GM18870 (cell line): Measurements from ENCODE around the gene ZNF611.
"Not testable (repeated sequence)": the region's sequence is repeated elsewhere in the genome, so short reads cannot be mapped to it uniquely, and the experiment has no call there.

Source experiments
- ATAC-seq: cut with Tn5 transposase; IDR thresholded peaks from one replicate; pipeline ENCODE4 v1.9.1; 2021; ENCODE audit warnings: moderate library complexity; ENCODE audit not compliant: unreplicated experiment

Gene ZNF611

GRCh38 chr19:52734893-52735661 lies at the start of gene ZNF611:
TSS of gene ZNF611 (minus strand) at chr19:52735044. CDS start at chr19:52715894, 19,150 bp downstream.
- peak; percentile 53 for ATAC-seq

DNA sequence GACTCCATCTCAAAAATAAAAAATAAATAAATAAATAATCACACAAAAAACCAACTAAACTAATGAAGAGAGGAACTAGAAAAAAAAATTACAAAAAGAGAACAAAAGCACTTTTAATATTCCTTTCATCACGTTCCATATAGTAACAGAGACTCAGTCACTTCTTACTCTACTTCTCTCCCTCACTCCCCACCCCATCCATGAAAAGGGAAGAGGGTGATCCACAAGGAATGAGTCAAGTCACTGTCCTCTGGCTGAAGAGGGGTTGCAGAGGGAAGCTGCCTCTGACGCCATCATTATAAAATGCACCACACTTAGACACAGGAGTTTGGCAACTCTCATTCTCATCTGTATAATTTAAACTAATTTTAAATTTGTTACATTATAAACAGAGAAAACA lies 48.0 kb upstream of the ZNF611 start:
- not testable (repeated sequence) for ATAC-seq

GRCh38 chr19:52778811-52779210 lies 44.0 kb upstream of the ZNF611 start:
- no peak for ATAC-seq

GRCh38 chr19:52756447-52756846 lies 21.6 kb upstream of the ZNF611 start:
- ATAC-seq: not testable (repeated sequence)

GRCh38 chr19:52749780-52750179 lies 14.9 kb upstream of the ZNF611 start:
- no peak for ATAC-seq

DNA sequence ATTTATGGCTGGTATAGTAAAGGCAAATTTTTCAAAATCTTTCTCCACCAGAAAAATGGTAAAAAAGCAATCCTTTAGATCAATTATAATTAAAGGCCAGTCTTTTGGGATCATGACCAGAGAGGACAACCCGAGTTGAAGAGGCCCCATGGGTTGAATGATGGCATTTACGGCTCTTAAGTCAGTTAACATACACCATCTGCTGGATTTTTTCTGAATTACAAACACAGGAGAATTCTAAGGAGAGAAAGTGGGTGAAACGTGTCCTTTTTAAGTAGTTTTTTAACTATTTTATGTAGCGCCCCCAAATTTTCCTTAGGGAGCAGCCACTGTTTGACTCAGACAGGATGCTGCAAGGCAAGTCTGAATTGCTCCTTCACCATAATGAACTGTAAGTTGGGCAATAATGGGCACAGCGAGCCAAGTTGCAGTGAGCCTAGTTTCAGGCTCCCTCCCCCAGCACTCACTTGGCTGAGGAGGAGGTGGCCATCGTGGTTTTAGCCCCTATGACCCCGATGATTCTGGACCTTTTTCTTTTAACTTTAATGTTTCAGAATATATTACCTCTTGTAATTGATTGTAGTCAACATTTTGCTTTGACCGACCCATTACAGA lies 13.6 kb upstream of the ZNF611 start:
- ATAC-seq: no peak

- not testable (repeated sequence) for ATAC-seq
Measured at GRCh38 chr19:52745919-52746318, 11.1 kb upstream of the ZNF611 start.

DNA sequence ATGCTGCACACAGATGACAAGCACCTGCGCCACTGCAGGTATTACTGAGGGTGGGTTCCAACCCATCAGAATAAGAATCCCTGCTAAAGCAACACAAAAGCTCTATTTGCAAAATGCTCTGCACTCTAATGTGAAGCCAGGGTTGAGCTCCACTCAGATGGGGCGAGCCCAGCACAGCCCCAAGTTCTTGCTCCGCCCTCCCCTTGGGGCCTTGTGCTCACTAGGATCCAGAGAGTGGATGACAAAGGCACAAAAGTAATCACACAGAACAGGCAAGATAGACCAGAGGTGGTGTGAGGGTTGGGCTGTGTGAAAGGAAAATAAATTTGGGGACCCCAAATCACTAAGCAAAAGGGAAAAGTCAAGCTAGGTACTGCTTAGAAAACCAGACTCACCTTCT lies 8.2 kb upstream of the ZNF611 start:
- ATAC-seq: no peak

GRCh38 chr19:52742516-52742915 lies 7.7 kb upstream of the ZNF611 start:
- ATAC-seq: no peak

DNA sequence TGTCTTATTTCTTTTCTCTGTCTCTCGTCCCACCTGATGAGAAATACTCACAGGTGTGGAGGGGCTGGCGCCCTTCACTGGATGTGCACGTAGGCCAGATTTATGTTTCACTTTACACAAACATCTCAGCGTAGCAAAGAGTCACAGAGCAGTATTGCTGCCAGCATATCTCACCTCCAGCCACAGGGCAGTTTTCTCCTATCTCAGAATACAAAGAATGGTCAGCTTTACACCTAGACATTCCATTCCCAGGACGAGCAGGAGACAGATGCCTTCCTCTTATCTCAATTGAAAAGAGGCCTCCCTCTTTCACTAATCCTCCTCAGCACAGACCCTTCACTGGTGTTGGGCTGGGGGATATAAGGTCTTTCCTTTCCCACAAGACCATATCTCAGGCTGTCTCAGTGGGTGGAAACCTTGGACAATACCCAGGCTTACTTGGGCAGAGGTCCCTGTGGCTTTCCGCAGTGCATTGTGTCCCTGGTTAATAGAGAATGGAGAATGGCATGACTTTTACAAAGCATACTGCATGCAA lies 7.2 kb upstream of the ZNF611 start:
- ATAC-seq: no peak

- ATAC-seq: not testable (repeated sequence)
Measured at GRCh38 chr19:52741371-52741770, 6.5 kb upstream of the ZNF611 start.

DNA sequence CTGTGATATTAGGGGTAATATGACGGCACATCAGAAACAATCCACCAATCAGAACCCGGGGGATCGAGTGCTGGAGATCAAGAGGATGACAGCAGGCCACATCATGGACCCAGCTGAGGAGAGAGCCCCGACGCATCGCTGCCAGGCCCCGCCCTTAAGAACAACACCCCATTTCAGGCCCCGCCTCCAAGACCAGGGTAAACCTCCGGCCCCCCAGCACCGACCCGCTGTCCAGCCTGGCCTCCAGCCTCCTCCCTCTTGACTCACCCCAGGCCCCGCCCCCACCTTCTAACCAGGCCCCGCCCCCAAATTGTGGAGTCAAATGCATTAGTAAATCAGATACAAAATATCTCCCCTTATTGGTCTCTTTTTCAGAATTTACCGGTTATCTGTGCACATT lies 4.7 kb upstream of the ZNF611 start:
- no peak for ATAC-seq

DNA sequence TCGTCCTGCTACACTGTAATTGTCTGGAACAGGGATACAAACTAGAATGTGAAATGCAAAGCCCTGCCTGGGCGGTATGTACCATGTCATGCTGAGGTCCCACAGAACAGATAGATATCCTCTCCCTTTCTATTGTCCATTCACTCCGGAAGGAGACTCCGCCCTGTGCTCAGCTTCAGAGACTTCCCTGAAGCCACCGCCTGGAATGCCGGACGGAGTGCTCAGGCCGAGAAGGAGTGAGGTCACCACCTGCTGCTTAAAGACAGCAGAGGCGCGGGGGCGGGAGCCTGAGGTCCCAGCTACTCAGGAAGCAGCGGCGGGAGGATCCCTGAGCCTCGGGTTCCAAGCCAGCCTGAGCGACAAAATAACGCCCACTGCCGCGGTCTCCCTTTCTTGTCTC lies 890 bp upstream of the ZNF611 start:
- ATAC-seq: no peak

DNA sequence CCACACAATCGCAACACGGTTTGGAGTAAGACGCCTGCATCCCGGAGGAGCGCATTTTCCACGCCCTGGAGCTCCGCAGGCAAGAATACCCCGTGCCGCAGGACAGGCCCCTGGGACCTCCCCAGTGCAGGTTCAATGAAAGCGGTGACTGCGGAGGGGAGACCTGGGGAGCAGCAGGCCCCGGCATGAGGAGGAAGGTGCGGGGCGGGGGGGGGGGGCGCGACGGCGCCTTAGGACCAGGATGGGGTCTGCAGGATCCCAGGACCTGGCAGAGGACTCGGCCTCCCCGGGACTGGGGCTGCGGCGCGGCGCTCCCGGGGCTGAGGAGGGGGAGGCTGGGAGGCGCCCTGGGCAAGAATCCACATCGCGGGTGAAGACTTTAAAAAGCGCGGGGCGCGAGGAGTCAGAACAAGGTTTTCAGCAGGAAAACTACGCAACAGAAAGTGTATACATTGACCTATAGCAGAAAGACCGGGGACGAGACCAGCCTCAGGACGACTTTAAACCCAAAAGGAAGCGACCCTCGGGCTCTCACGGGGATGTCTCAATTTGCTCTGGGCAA lies 432 bp downstream of the ZNF611 start:
- ATAC-seq: peak; percentile 17

DNA sequence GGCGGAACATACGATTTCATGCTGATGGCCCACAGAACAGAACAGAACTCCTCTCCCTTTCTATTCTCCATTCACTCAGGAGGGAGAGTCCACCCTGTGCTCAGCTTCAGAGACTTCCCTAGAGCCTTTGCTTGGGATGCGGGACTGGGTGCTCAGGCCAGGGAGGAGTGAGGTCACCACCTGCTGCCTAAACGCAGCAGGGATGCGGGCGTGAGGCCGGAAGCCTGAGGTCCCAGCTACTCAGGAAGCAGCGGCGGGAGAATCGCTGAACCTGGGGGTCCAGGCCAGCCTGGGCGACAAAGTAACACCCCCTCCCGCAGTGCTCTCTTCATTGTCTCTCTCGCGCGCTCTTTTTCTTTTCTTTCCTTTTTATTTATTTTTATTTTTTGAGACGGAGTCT lies 8.8 kb downstream of the ZNF611 start:
- ATAC-seq: not testable (repeated sequence)

- no peak for ATAC-seq
Measured at GRCh38 chr19:52725528-52725961, 9.3 kb downstream of the ZNF611 start.

GRCh38 chr19:52724701-52725514 lies 9.9 kb downstream of the ZNF611 start:
- ATAC-seq: no peak

DNA sequence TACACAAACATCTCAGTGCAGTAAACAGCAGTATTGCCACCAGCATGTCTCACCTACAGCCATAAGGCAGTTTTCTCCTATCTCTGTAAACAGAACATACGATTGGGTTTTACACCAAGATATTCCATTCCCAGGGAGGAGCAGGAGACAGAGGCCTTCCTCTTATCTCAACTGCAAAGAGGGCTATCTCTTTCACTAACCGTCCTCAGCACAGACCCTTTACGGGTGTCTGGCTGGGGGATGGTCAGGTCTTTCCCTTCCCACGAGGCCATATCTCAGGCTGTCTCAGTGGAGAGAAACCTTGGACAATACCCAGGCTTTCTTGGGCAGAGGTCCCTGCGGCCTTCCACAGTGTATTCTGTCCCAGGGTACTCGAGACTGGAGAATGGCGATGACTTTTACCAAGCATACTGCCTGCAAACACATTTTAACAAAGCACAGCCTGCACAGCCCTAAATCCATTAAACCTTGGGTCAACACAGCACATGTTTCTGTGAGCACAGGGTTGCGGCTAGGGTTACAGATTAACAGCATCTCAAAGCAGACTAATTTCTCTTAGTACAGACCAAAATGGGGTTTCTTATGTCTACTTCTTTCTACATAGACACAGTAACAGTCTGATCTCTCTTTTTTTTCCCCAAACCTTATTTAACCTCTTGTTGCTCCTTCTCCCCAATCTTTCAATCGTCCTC lies 10.8 kb downstream of the ZNF611 start:
- not testable (repeated sequence) for ATAC-seq

GRCh38 chr19:52722062-52723003 lies 12.5 kb downstream of the ZNF611 start:
- no peak for ATAC-seq
